NCI-H2196 treated with DMSO at 0.1 percent for 48 hours (cell line): ENCODE data around the gene LRRC41.
"Not testable (repeated sequence)": the region's sequence is repeated elsewhere in the genome, so short reads cannot be mapped to it uniquely, and the experiment has no call there.

Source experiments
- DNase-seq: peaks from one replicate; lab custom pipeline; 2025; ENCODE audit not compliant: unreplicated experiment; lab: John Stamatoyannopoulos, UW

LRRC41 gene

GRCh38 chr1:46325285-46326076, 22.1 kb upstream of the LRRC41 start:
- not testable (repeated sequence) for DNase-seq

- DNase-seq: not testable (repeated sequence)
These were observed 18.8 kb upstream of the LRRC41 start for GRCh38 chr1:46322191-46322590.

- not testable (repeated sequence) for DNase-seq
These were observed 16.8 kb upstream of the LRRC41 start for GRCh38 chr1:46319960-46320914.

GRCh38 chr1:46319301-46319700, 15.9 kb upstream of the LRRC41 start:
- DNase-seq: not testable (repeated sequence)

- no peak for DNase-seq
These were observed 13.9 kb upstream of the LRRC41 start for GRCh38 chr1:46317323-46317722.

GRCh38 chr1:46315669-46316403, 12.4 kb upstream of the LRRC41 start:
- DNase-seq: no peak

- no peak for DNase-seq
These were observed 6.9 kb upstream of the LRRC41 start for GRCh38 chr1:46310321-46310720.

- DNase-seq: no peak
These were observed 6.2 kb upstream of the LRRC41 start for GRCh38 chr1:46309401-46310159.

- DNase-seq: no peak
These were observed 2.7 kb upstream of the LRRC41 start for GRCh38 chr1:46306159-46306530.

GRCh38 chr1:46303872-46304326, 483 bp upstream of the LRRC41 start:
- no peak for DNase-seq

GRCh38 chr1:46302641-46303037, 777 bp downstream of the LRRC41 start:
- DNase-seq: no peak

GRCh38 chr1:46301808-46302640, 1.4 kb downstream of the LRRC41 start:
- no peak for DNase-seq

- DNase-seq: no peak
These were observed 2.0 kb downstream of the LRRC41 start for GRCh38 chr1:46301406-46301807.

- DNase-seq: no peak
These were observed 2.6 kb downstream of the LRRC41 start for GRCh38 chr1:46300673-46301405.

- no peak for DNase-seq
These were observed 5.0 kb downstream of the LRRC41 start for GRCh38 chr1:46298387-46298786.

- no peak for DNase-seq
These were observed 8.1 kb downstream of the LRRC41 start for GRCh38 chr1:46295306-46295705.

- no peak for DNase-seq
These were observed 13.4 kb downstream of the LRRC41 start for GRCh38 chr1:46289976-46290375.

- DNase-seq: no peak
These were observed 14.3 kb downstream of the LRRC41 start for GRCh38 chr1:46289134-46289494.
